Measurements from ENCODE around the gene PRKN. TPM values are rescaled to one million over a fixed set of nuclear protein-coding genes. Genes with fewer than 3 reads are reported as not detected.

Gene PRKN
- polyA plus RNA-seq, 1 donor from 2014 or later = 1.2 TPM

DNA sequence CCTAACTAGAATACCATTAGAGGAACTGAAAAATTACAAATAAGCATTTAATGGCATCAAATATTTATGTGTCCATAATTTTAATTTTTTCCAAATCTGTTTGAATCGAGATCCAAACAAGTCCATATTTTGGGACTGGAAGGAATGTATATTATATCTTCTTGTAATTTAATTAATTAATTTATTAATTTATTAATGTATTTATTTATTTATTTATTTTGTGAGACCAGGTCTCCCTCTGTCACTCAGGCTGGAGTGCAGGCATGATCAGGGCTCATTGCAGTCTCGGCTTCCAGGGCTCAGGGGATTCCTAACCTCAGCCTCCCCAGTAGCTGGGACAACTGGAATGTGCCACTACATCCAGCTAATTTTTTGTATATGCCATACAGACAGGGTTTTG lies 453.6 kb downstream of the PRKN start:
- no peak overlapping the region for H3K9ac ChIP-seq (ENCODE audit: low read length)

GRCh38 chr6:162271922-162272321 lies 455.6 kb downstream of the PRKN start:
- no peaks in the 10 kb centered on the region for H3K79me2 ChIP-seq (replicated peaks; ENCODE audit: insufficient read depth, low read length)
- H3K27ac ChIP-seq (ENCODE audit: low read length) = no peak overlapping the region
- no peak overlapping the region for H3K4me3 ChIP-seq (ENCODE audit: low read length)
- H3K27me3 ChIP-seq (ENCODE audit: insufficient read depth, low read depth, low read length) = no peaks in the 10 kb centered on the region
- no peak overlapping the region for H3K9ac ChIP-seq (ENCODE audit: low read length)
- no peaks in the 10 kb centered on the region for H3K9me2 ChIP-seq (ENCODE audit: insufficient read depth, low read length)
- no peak overlapping the region for H2AFZ ChIP-seq (ENCODE audit: low read depth, low read length)
- H4K20me1 ChIP-seq (ENCODE audit: insufficient read depth) = no peaks in the 10 kb centered on the region
- no peaks in the 10 kb centered on the region for H3K9me3 ChIP-seq (ENCODE audit: low read length)
- TF ChIP-seq MXI1 (conservative IDR thresholded peaks at IDR 0.05; ENCODE audit: poor library complexity, severe bottlenecking) (no peak), RAD21 (conservative IDR thresholded peaks at IDR 0.05) (no peak)
- H3K4me2 ChIP-seq (ENCODE audit: low read length) = no peak overlapping the region
- no peaks in the 10 kb centered on the region for H3F3A ChIP-seq (ENCODE audit: insufficient read depth, low read length, poor library complexity, severe bottlenecking)
- H3K36me3 ChIP-seq (ENCODE audit: insufficient read depth, low read length) = no peaks in the 10 kb centered on the region

More for the DNA sequence above, 453.6 kb downstream of the PRKN start:
- Histone ChIP-seq H3K4me2 (ENCODE audit: low read length) (no peak overlapping the region), H2AFZ (ENCODE audit: low read depth, low read length) (no peak overlapping the region), H3K27ac (ENCODE audit: low read length) (no peak overlapping the region), H4K20me1 (ENCODE audit: insufficient read depth) (no peaks in the 10 kb centered on the region), H3K27me3 (ENCODE audit: insufficient read depth, low read depth, low read length) (no peaks in the 10 kb centered on the region), H3K36me3 (ENCODE audit: insufficient read depth, low read length) (no peaks in the 10 kb centered on the region), H3K9me3 (ENCODE audit: low read length) (no peaks in the 10 kb centered on the region), H3F3A (ENCODE audit: insufficient read depth, low read length, poor library complexity, severe bottlenecking) (no peaks in the 10 kb centered on the region), H3K79me2 (replicated peaks; ENCODE audit: insufficient read depth, low read length) (no peaks in the 10 kb centered on the region), H3K9me2 (ENCODE audit: insufficient read depth, low read length) (no peaks in the 10 kb centered on the region), H3K4me3 (ENCODE audit: low read length) (no peak overlapping the region)
- no peak for TF ChIP-seq EZH2 (IDR thresholded peaks at IDR 0.05; ENCODE audit: borderline replicate concordance, insufficient read depth, low read length, poor library complexity, severe bottlenecking)
- TF ChIP-seq, protein P1, sequence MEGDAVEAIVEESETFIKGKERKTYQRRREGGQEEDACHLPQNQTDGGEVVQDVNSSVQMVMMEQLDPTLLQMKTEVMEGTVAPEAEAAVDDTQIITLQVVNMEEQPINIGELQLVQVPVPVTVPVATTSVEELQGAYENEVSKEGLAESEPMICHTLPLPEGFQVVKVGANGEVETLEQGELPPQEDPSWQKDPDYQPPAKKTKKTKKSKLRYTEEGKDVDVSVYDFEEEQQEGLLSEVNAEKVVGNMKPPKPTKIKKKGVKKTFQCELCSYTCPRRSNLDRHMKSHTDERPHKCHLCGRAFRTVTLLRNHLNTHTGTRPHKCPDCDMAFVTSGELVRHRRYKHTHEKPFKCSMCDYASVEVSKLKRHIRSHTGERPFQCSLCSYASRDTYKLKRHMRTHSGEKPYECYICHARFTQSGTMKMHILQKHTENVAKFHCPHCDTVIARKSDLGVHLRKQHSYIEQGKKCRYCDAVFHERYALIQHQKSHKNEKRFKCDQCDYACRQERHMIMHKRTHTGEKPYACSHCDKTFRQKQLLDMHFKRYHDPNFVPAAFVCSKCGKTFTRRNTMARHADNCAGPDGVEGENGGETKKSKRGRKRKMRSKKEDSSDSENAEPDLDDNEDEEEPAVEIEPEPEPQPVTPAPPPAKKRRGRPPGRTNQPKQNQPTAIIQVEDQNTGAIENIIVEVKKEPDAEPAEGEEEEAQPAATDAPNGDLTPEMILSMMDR (IDR thresholded peaks at IDR 0.05; ENCODE audit: poor library complexity, severe bottlenecking) = no peak
- no peak for TF ChIP-seq POLR2AphosphoS5 (IDR thresholded peaks at IDR 0.05)
- TF ChIP-seq EP300 (conservative IDR thresholded peaks at IDR 0.05; ENCODE audit: poor library complexity, severe bottlenecking) = no peak
- TF ChIP-seq TAF1 (IDR thresholded peaks at IDR 0.05; ENCODE audit: low read depth) = no peak
- no peak for TF ChIP-seq SMC3 (conservative IDR thresholded peaks at IDR 0.05; ENCODE audit: poor library complexity)
- TF ChIP-seq MXI1 (conservative IDR thresholded peaks at IDR 0.05; ENCODE audit: poor library complexity, severe bottlenecking) = no peak
- no peak for TF ChIP-seq REST (IDR thresholded peaks at IDR 0.05; ENCODE audit: borderline replicate concordance)
- TF ChIP-seq RAD21 (conservative IDR thresholded peaks at IDR 0.05) = no peak

- Histone ChIP-seq H2AFZ (ENCODE audit: low read depth, low read length) (no peak overlapping the region), H3K27ac (ENCODE audit: low read length) (no peak overlapping the region), H4K20me1 (ENCODE audit: insufficient read depth) (no peaks in the 10 kb centered on the region), H3K27me3 (ENCODE audit: insufficient read depth, low read depth, low read length) (no peaks in the 10 kb centered on the region), H3K9me3 (ENCODE audit: low read length) (no peaks in the 10 kb centered on the region), H3K79me2 (replicated peaks; ENCODE audit: insufficient read depth, low read length) (no peaks in the 10 kb centered on the region), H3K9ac (ENCODE audit: low read length) (no peak overlapping the region), H3K36me3 (ENCODE audit: insufficient read depth, low read length) (no peaks in the 10 kb centered on the region), H3K4me3 (ENCODE audit: low read length) (no peak overlapping the region), H3K4me2 (ENCODE audit: low read length) (no peak overlapping the region), H3K9me2 (ENCODE audit: insufficient read depth, low read length) (no peaks in the 10 kb centered on the region), H3F3A (ENCODE audit: insufficient read depth, low read length, poor library complexity, severe bottlenecking) (no peaks in the 10 kb centered on the region)
- TF ChIP-seq, protein P1 (IDR thresholded peaks at IDR 0.05; ENCODE audit: poor library complexity, severe bottlenecking) = no peak
- TF ChIP-seq MXI1 (conservative IDR thresholded peaks at IDR 0.05; ENCODE audit: poor library complexity, severe bottlenecking) = no peak
- TF ChIP-seq RAD21 (conservative IDR thresholded peaks at IDR 0.05) = no peak
- no peak for TF ChIP-seq POLR2AphosphoS5 (IDR thresholded peaks at IDR 0.05)
- TF ChIP-seq TAF1 (IDR thresholded peaks at IDR 0.05; ENCODE audit: low read depth) = no peak
- no peak for TF ChIP-seq SMC3 (conservative IDR thresholded peaks at IDR 0.05; ENCODE audit: poor library complexity)
- TF ChIP-seq EP300 (conservative IDR thresholded peaks at IDR 0.05; ENCODE audit: poor library complexity, severe bottlenecking) = no peak
- no peak for TF ChIP-seq EZH2 (IDR thresholded peaks at IDR 0.05; ENCODE audit: borderline replicate concordance, insufficient read depth, low read length, poor library complexity, severe bottlenecking)
- no peak for TF ChIP-seq REST (IDR thresholded peaks at IDR 0.05; ENCODE audit: borderline replicate concordance)
Measured at GRCh38 chr6:162270966-162271365, 456.6 kb downstream of the PRKN start.

Measured in neural cell (in vitro differentiated cells).